HG03175 (cell line): Measurements from ENCODE around the gene PDXK.
"Not testable (repeated sequence)": the region's sequence is repeated elsewhere in the genome, so short reads cannot be mapped to it uniquely, and the experiment has no call there.

Experiments used
- ATAC-seq: cut with Tn5 transposase; IDR thresholded peaks from one replicate; pipeline ENCODE4 v1.9.1; 2021; ENCODE audit warnings: mild to moderate bottlenecking, moderate library complexity; ENCODE audit not compliant: unreplicated experiment

PDXK gene

DNA sequence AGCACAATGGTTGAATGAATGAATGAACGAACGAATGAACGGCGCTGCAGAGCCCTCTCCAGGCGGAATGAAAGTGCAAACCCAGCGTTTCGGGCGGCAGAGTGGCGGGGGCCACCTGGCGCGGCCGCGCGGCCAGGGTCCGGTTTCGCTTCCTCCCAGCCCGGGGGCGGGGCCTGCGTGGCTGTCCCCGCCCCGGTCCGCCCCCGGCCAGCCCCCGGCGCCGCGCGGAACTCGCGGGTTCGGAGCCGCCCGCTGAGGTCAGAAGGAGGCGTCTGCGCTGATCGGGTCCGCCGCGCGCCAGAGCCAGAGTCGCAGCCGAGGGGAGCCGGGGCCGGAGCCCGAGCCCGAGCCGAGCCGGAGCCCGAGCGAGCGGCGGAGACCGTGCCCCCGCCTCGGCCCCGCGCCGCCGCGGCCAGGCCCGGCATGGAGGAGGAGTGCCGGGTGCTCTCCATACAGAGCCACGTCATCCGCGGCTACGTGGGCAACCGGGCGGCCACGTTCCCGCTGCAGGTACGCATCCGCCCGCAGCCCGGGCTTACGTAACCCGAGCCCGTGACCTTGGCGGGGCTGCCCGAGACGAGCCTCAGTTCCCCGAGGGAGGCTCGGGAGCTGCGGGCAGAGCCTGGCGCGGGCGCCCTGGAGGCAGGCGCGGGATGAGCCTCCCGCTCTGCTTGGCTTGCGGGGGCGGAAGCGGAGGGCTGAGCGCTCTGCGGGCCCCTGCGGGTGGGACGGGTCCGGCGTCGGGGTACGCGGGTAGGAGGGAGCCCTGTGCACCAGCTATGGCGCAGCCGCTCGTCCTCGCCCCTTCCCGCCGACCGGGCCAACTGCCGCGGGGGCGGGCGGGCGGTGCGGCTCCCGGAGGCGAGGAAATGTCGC lies at the start of gene PDXK:
Gene PDXK (plus strand): TSS at position 258 of the 876 bp plus-strand sequence. CDS start 166 bp downstream, at position 424.
- ATAC-seq: peak; percentile 66

- ATAC-seq: no peak
These were observed 48.9 kb upstream of the PDXK start for GRCh38 chr21:43669828-43670605.

- ATAC-seq: no peak
These were observed 43.1 kb upstream of the PDXK start for GRCh38 chr21:43675871-43676270.

DNA sequence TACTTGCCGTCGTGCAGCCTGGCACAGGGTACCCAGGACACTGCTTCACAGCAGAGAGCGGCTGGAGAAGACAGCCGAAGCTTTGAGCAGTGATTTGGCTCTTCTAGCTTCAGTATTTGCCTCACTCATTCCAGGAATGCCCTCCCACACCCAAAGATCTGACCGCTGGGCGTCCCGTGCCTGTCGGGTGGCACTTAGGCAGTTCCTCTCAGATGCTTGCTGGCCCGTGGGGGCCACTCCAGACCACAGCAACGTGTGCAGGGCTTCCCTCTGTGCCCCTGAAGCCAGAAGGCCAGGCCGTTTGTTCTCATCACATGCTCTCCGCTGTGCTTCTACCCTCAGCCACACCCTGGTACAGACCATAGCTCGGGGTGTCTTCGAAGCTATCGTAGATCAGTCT lies 42.5 kb upstream of the PDXK start:
- no peak for ATAC-seq

DNA sequence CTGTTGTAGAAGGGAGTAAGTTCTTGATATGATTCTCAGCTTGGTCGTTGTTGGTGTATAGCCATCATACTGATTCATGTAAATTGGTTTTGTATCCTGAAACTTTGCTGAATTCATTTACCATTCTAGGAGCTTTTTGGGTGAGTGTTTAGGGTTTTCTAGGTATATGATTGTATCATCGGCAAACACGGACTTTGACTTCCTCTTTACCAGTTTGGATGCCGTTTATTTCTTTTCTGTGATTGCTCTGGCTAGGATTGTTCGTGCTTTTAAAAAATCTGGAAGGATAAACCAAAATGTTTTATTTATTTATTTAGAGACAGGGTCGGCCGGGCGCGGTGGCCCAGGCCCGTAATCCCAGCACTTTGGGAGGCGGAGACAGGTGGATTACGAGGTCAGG lies 39.0 kb upstream of the PDXK start:
- ATAC-seq: no peak

- ATAC-seq: not testable (repeated sequence)
These were observed 38.5 kb upstream of the PDXK start for GRCh38 chr21:43680421-43680820.

GRCh38 chr21:43681650-43682049 lies 37.3 kb upstream of the PDXK start:
- ATAC-seq: no peak

GRCh38 chr21:43684424-43684823 lies 34.5 kb upstream of the PDXK start:
- no peak for ATAC-seq

DNA sequence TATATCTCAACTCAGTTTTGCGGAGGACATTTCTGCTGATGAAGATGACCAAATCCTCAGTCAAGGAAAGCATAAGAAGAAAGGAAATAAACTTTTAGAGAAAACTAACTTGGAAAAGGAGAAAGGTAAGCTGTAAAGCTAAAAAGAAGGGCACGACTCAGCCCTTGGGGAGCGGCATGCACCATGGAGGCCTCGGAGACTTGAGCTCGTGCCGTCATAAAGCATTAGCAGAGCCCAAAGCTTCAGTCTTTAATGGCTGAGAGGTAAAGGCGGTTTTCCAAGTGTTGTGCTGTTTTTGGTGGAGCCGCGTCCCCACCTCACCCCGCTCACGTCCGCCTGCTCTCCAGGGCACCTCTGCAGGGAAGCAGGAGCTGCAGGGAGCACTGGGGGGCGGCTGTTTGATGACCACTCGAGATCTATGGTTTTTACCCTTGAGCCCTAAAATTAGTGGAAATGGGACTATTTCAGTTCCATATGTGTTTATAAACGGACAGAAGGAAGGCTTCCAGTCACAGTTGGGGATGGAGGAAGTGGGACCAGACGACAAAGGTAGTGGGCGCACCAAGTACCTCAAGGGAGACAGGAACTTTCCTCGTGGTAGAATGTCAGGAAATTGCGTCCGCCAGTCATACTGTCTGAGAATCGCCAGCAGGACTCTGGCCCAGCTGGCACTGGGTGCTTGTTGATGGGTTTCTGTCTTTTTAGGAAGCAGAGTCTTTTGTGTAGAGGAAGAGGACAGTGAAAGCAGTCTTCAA lies 31.9 kb upstream of the PDXK start:
- ATAC-seq: no peak

GRCh38 chr21:43687566-43688399 lies 31.1 kb upstream of the PDXK start:
- ATAC-seq: no peak

- no peak for ATAC-seq
These were observed 30.0 kb upstream of the PDXK start for GRCh38 chr21:43688906-43689305.

GRCh38 chr21:43689556-43690337 lies 29.2 kb upstream of the PDXK start:
- ATAC-seq: no peak

DNA sequence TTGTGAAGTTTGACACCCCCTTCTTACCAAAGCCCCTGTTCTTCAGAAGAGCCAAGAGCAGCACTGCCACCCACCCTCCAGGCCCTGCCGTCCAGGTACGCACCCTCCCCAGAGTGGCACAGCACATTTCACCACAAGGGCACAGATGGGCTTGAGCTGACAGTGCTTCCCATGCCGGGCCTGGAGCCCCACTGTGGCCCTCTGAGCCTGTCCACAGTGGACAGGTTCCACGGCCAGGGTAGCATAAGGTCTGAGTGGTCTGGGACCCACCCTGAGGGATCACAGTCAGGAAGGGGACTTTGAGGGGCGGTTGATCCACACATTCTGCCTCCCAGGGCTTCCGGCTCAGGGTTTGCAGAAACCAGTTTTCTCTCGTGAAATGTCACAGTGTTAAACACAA lies 28.6 kb upstream of the PDXK start:
- ATAC-seq: no peak

DNA sequence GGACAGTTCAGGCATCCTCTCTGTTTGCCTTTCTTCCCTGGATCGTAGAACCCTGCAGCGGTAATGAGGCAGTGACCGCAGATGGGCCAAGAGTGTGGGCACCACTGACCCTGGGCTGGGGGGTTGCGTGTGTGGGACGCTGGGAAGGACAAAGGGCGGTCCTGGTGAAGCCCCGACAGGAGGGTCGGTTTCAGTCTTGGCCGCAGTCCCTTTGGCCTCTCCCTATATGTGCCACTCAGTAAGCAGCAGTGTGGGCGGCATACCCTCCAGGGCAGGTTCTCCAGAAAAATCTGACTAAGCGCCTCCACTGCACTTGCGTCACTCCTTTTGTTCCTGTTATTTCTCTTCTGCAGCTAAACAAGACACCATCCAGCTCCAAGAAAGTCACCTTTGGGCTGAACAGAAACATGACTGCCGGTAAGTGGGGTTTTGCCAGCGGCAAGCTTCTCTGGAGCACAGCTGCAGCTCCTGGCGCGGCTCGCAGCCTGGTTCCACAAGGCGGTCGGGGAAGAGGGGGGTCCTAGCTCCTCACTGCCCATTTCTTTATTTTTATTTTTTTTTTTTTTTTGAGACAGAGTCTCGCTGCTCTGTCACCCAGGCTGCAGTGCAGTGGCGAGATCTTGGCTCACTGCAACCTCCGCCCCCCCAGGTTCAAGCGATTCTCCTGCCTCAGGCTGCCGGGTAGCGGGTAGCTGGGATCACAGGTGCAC lies 27.7 kb upstream of the PDXK start:
- ATAC-seq: no peak

DNA sequence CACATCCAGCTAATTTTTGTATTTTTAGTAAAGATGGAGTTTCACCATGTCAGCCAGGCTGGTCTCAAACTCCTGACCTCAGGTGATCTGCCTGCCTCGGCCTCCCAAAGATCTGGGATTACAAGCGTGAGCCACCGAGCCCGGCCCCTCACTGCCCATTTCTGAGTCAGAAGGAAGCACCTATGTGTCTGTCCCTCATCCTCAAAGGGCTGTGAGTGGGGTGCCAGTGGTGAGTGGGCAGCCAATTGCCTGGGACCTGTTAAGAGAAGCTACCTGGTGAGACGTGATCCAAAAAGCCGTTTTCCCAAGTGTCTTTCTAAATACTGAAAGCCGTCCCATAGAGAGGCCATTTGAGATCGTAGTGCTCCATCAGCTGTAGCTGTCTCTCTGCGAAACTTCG lies 27.1 kb upstream of the PDXK start:
- ATAC-seq: no peak

- no peak for ATAC-seq
These were observed 26.0 kb upstream of the PDXK start for GRCh38 chr21:43692949-43693348.

GRCh38 chr21:43693981-43694380 lies 24.9 kb upstream of the PDXK start:
- ATAC-seq: no peak

DNA sequence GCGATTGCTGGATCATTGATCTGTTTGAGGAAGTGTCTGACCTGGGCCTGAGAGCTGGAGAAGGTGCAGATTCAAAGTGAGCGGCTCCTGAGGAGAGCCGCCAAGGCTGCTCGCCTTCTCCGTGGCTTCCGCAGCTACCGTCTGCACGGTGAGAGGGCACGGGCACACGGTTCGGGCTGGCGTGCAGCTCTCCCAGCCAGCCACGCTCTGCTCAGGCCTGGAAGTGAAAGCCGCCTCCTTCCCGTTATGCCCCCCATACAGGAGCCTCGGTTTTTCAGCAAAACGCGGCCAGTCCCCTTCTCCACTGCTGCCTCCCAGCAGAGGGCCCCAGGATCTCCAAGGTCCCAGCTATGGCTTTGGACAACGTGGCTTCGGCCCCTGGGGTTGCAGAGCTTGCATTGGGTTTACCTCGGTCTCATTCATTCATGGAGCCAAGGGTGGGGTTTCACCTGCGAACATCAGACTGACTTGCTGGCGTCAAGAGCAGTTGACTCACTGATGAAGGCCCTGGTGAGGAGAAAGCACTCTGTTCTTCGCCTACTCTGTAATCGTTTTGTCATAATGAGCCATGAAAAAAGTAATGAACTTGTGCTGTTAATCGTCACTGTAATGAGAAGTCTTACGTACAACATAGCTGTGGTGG lies 24.4 kb upstream of the PDXK start:
- no peak for ATAC-seq

DNA sequence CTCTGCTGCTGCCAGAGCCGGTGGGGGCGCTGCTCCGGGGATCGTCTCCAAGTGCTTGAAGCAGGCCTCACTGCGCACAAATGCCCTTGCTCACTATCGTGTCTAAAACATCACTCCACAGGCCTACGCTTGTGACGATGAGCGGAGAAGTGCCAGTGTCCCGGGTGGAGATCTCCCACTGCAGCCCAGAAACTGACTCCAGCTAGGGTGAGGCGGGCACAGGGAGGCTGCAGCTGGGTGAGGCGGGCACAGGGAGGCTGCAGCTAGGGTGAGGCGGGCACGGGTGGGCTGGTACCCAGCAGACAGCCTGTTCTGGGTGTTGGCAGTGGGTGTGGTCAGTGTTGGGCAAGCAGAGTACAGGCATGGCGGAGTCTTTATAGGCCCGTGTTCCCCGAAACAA lies 22.7 kb upstream of the PDXK start:
- no peak for ATAC-seq
